RWPE1 (cell line): Measurements from ENCODE around the gene TACR1.

ENCODE experiments used
- CTCF ChIA-PET: fragments of 350-600 bp; sonication (Branson Sonifier 250); formaldehyde crosslinking; extraction: SDS; loops from one replicate; lab custom pipeline; 2021; lab: Yijun Ruan, JAX
- POLR2A ChIA-PET: fragments of 400-600 bp; formaldehyde crosslinking; extraction: SDS; loops from one replicate; lab custom pipeline; 2020; ENCODE audit warnings: antibody characterized with exemption; ENCODE audit not compliant: low non-redundant PET; lab: Yijun Ruan, JAX
- DNase-seq: peaks from one replicate; pipeline ENCODE4 v3.0.0; 2012; ENCODE audit warnings: low spot score
- H3K27ac ChIP-seq: fragments of 450-650 bp; 2 replicates; pipeline ENCODE4 v1.5.1; 2017
- CTCF ChIP-seq: fragments of 450-650 bp; conservative IDR thresholded peaks from 2 replicates; pipeline ENCODE4 v1.5.1; 2017; ENCODE audit warnings: low read depth, mild to moderate bottlenecking

The TACR1 gene

GRCh38 chr2:75237296-75237695, 38.0 kb upstream of the TACR1 start:
- POLR2A ChIA-PET: no interaction called here
- no peak for TF ChIP-seq CTCF
- DNase-seq: no peak
- CTCF ChIA-PET: no interaction called here
- H3K27ac ChIP-seq: no peak overlapping the region

GRCh38 chr2:75233965-75234364, 34.6 kb upstream of the TACR1 start:
- CTCF ChIA-PET: no interaction called here
- no peak for DNase-seq
- H3K27ac ChIP-seq: no peak overlapping the region
- POLR2A ChIA-PET: no interaction called here
- no peak for TF ChIP-seq CTCF

- DNase-seq: no peak
- POLR2A ChIA-PET: no interaction called here
- no peak for TF ChIP-seq CTCF
- CTCF ChIA-PET: no interaction called here
- no peak overlapping the region for H3K27ac ChIP-seq
Measured at GRCh38 chr2:75226617-75227016, 27.3 kb upstream of the TACR1 start.

- ChIA-PET POLR2A (no interaction called here), CTCF (no interaction called here)
- no peak for TF ChIP-seq CTCF
- H3K27ac ChIP-seq: no peak overlapping the region
- no peak for DNase-seq
Measured at GRCh38 chr2:75226099-75226498, 26.8 kb upstream of the TACR1 start.

GRCh38 chr2:75224636-75225094, 25.3 kb upstream of the TACR1 start:
- no peak for DNase-seq
- CTCF ChIA-PET: interaction anchor here (0.5 kb wide), 1 partner anchor 15 kb away, joined by 3 read pairs; no protein-coding TSS in a partner anchor
- H3K27ac ChIP-seq: no peak overlapping the region
- no peak for TF ChIP-seq CTCF
- POLR2A ChIA-PET: no interaction called here

- ChIA-PET POLR2A (no interaction called here), CTCF (no interaction called here)
- no peak for DNase-seq
- H3K27ac ChIP-seq: no peak overlapping the region
- no peak for TF ChIP-seq CTCF
Measured at GRCh38 chr2:75222527-75222926, 23.2 kb upstream of the TACR1 start.
